Fibroblast of lung (primary cell): ENCODE data around the gene CCDC158.

Source experiments
- EZH2 ChIP-seq: IDR thresholded peaks from 2 replicates; pipeline ENCODE4 v1.5.1; 2012; ENCODE audit warnings: low read length, control low read depth, mild to moderate bottlenecking; ENCODE audit errors: missing control alignments
- TF ChIP-seq, protein P1 (sequence below), 2 donors: IDR thresholded peaks in 1 of 2; conservative IDR thresholded peaks in 1 of 2; 1 replicate in 1 of 2; 2 replicates in 1 of 2; pipeline ENCODE4 v1.5.1; 2011 to 2012; ENCODE audit warnings: low read length in 2 of 2, control low read depth in 1 of 2, inconsistent platforms in 1 of 2, low read depth in 1 of 2, mild to moderate bottlenecking in 1 of 2

DNA sequence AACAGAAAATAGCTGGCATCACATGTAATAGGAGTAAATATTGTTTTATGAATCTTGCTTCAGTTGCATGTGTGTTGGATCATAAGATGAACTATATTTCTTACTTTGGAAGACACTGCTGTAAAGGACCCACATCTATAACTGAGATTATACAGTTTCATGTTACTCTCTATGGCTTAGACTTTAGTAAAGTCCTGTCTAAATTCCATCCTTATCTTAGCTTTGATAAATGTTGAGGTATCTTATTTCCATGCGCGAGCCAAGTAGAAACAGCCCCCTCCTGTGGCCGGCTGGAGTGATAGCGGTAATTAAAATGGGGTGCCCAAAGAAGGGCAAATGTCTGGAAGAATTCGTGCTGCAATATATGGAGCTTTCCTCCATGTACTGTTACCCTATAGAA is 43.0 kb downstream of the CCDC158 start:
- TF ChIP-seq, protein P1, sequence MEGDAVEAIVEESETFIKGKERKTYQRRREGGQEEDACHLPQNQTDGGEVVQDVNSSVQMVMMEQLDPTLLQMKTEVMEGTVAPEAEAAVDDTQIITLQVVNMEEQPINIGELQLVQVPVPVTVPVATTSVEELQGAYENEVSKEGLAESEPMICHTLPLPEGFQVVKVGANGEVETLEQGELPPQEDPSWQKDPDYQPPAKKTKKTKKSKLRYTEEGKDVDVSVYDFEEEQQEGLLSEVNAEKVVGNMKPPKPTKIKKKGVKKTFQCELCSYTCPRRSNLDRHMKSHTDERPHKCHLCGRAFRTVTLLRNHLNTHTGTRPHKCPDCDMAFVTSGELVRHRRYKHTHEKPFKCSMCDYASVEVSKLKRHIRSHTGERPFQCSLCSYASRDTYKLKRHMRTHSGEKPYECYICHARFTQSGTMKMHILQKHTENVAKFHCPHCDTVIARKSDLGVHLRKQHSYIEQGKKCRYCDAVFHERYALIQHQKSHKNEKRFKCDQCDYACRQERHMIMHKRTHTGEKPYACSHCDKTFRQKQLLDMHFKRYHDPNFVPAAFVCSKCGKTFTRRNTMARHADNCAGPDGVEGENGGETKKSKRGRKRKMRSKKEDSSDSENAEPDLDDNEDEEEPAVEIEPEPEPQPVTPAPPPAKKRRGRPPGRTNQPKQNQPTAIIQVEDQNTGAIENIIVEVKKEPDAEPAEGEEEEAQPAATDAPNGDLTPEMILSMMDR (conservative IDR thresholded peaks at IDR 0.05 in 1 of 2, IDR thresholded peaks at IDR 0.05 in 1 of 2; ENCODE audit: low read depth in 1 of 2, low read length in 2 of 2) = peak; percentile 43 to 60
- no peak for TF ChIP-seq EZH2
